Measurements from ENCODE around the gene TOX3. TPM values are rescaled to one million over a fixed set of nuclear protein-coding genes. Genes with fewer than 3 reads are reported as not detected.

TOX3 gene
- total RNA-seq, 1 donor from 2014 or later: 48.1 TPM

DNA sequence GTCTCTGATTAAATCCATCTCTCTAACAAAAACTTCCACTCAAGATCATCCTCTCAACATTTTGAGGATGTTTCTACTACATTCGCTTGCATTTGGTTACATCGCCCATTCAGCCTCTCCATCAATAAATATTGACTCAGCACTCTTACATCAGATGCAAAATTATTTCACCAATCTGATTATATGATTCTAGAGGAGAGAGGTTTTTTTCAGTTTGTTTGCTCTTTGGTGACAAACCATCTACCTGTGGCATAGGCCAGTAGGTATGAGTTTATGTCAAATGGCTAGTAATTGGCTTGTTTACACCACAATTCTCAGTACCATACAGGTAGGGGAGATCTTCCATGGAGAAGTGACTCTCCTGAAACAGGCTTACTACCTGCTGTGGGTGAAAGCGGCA, 52.3 kb downstream of the TOX3 start:
- Histone ChIP-seq H3K27ac (no peak overlapping the region), H3K4me3 (no peak overlapping the region), H3K9ac (no peak overlapping the region), H3K27me3 (no peaks in the 10 kb centered on the region), H2AFZ (replicated peaks) (no peak overlapping the region), H3K36me3 (no peaks in the 10 kb centered on the region), H3K79me2 (ENCODE audit: low read depth) (peaks cover 100% of the 10 kb centered on the region), H3F3A (ENCODE audit: low read depth) (peaks cover 10% of the 10 kb centered on the region), H3K4me2 (no peak overlapping the region), H3K4me1 (peaks cover 76% of the 10 kb centered on the region), H4K20me1 (ENCODE audit: low read depth) (peaks cover 98% of the 10 kb centered on the region), H3K9me3 (ENCODE audit: low read depth) (no peaks in the 10 kb centered on the region)
- H3K27me3 Mint-ChIP-seq (ENCODE audit: insufficient read depth, low read depth): no peaks in the 10 kb centered on the region
- H3K4me1 Mint-ChIP-seq: peaks cover 37% of the 10 kb centered on the region
- TF ChIP-seq EZH2phosphoT487 (IDR thresholded peaks at IDR 0.05): no peak
- no peak for TF ChIP-seq EZH2 (IDR thresholded peaks at IDR 0.05)
- TF ChIP-seq, protein P1, sequence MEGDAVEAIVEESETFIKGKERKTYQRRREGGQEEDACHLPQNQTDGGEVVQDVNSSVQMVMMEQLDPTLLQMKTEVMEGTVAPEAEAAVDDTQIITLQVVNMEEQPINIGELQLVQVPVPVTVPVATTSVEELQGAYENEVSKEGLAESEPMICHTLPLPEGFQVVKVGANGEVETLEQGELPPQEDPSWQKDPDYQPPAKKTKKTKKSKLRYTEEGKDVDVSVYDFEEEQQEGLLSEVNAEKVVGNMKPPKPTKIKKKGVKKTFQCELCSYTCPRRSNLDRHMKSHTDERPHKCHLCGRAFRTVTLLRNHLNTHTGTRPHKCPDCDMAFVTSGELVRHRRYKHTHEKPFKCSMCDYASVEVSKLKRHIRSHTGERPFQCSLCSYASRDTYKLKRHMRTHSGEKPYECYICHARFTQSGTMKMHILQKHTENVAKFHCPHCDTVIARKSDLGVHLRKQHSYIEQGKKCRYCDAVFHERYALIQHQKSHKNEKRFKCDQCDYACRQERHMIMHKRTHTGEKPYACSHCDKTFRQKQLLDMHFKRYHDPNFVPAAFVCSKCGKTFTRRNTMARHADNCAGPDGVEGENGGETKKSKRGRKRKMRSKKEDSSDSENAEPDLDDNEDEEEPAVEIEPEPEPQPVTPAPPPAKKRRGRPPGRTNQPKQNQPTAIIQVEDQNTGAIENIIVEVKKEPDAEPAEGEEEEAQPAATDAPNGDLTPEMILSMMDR (IDR thresholded peaks at IDR 0.05): no peak
- H3K36me3 Mint-ChIP-seq: peaks cover 21% of the 10 kb centered on the region
- no peak overlapping the region for H3K4me3 Mint-ChIP-seq
- DNase-seq (ENCODE audit: low spot score): no peak
- H3K27ac Mint-ChIP-seq: no peak overlapping the region
- peaks cover 4% of the 10 kb centered on the region for H3K9me3 Mint-ChIP-seq

DNA sequence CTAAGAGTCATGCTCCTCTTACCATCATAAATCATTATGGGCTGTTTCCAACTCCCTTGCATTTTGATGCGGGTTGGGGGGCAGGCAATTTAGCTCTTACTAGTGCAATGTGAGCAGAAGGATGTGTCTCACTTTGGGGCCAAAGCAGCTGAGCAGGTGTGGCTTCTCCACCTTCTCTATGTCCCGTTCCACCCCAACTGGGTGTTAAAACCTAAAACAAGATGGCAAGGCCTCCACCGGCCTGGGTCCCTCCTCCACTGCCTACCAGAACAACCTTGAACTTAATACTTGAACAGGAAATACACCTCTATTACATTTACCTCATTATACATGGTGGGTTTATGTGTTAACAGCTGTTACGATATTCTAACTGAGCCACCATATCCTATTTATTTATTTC, 52.8 kb downstream of the TOX3 start:
- TF ChIP-seq, protein P1 (IDR thresholded peaks at IDR 0.05): no peak
- TF ChIP-seq EZH2phosphoT487 (IDR thresholded peaks at IDR 0.05): no peak
- Histone ChIP-seq H3K79me2 (ENCODE audit: low read depth) (peaks cover 100% of the 10 kb centered on the region), H2AFZ (replicated peaks) (no peak overlapping the region), H3F3A (ENCODE audit: low read depth) (peaks cover 9% of the 10 kb centered on the region), H3K9me3 (ENCODE audit: low read depth) (no peaks in the 10 kb centered on the region), H4K20me1 (ENCODE audit: low read depth) (peaks cover 98% of the 10 kb centered on the region), H3K4me1 (peaks cover 74% of the 10 kb centered on the region), H3K36me3 (no peaks in the 10 kb centered on the region), H3K4me3 (no peak overlapping the region), H3K27ac (no peak overlapping the region), H3K9ac (no peak overlapping the region), H3K27me3 (no peaks in the 10 kb centered on the region), H3K4me2 (no peak overlapping the region)
- DNase-seq (ENCODE audit: low spot score): no peak
- H3K27me3 Mint-ChIP-seq (ENCODE audit: insufficient read depth, low read depth): no peaks in the 10 kb centered on the region
- H3K27ac Mint-ChIP-seq: no peak overlapping the region
- H3K9me3 Mint-ChIP-seq: peaks cover 4% of the 10 kb centered on the region
- no peak overlapping the region for H3K4me3 Mint-ChIP-seq
- H3K36me3 Mint-ChIP-seq: peaks cover 21% of the 10 kb centered on the region
- H3K4me1 Mint-ChIP-seq: peaks cover 33% of the 10 kb centered on the region

DNA sequence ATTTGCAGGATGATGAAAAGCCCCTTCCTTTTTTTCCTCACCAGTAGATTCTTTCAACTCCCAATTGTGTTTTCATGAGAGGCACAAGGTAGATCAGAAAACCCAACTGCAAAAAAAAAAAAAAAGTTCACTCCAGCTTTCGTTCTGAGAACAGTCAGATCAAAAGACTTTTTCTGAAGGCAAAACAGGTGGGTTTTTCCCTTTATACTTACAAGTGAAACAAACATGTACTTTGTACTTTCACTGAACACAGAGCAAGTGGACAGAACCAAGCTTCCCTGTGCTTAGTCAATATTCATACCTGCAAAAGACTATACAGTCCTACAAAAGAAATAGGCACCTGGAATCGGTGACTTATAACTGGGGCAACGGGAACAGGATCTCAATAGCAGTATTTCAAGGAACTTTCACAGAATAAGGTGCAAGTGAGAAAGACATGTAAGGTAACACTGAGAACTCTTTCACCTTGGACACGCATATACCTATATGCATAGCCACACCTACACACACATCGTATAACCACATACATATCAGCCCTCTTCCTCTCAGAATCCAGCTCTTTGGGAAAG, 54.1 kb downstream of the TOX3 start:
- TF ChIP-seq EZH2phosphoT487 (IDR thresholded peaks at IDR 0.05) (no peak), EZH2 (IDR thresholded peaks at IDR 0.05) (no peak)
- TF ChIP-seq, protein P1 (IDR thresholded peaks at IDR 0.05): no peak
- H3K27ac ChIP-seq: no peak overlapping the region
- H4K20me1 ChIP-seq (ENCODE audit: low read depth): peaks cover 98% of the 10 kb centered on the region
- H3K4me1 ChIP-seq: peaks cover 74% of the 10 kb centered on the region
- Mint-ChIP-seq H3K27me3 (ENCODE audit: insufficient read depth, low read depth) (no peaks in the 10 kb centered on the region), H3K36me3 (peaks cover 21% of the 10 kb centered on the region), H3K27ac (no peak overlapping the region), H3K4me3 (no peak overlapping the region), H3K9me3 (peaks cover 4% of the 10 kb centered on the region), H3K4me1 (peaks cover 20% of the 10 kb centered on the region)
- no peaks in the 10 kb centered on the region for H3K27me3 ChIP-seq
- H3F3A ChIP-seq (ENCODE audit: low read depth): peaks cover 10% of the 10 kb centered on the region
- H3K79me2 ChIP-seq (ENCODE audit: low read depth): peaks cover 100% of the 10 kb centered on the region
- no peak overlapping the region for H3K4me3 ChIP-seq
- no peaks in the 10 kb centered on the region for H3K9me3 ChIP-seq (ENCODE audit: low read depth)
- H3K9ac ChIP-seq: no peak overlapping the region
- peak overlapping the region; percentile 43 for H3K4me2 ChIP-seq
- no peaks in the 10 kb centered on the region for H3K36me3 ChIP-seq
- no peak overlapping the region for H2AFZ ChIP-seq (replicated peaks)
- no peak for DNase-seq (ENCODE audit: low spot score)

Measured in neural progenitor cell (in vitro differentiated cells).